Activated CD4-positive, CD25-positive, alpha-beta regulatory T cell (primary cell): ENCODE data around the gene KRABD2.
"Not testable (repeated sequence)": the region's sequence is repeated elsewhere in the genome, so short reads cannot be mapped to it uniquely, and the experiment has no call there.

Experiments
- DNase-seq, 4 experiments: peaks; one replicate each; lab custom pipeline; 2025; lab: John Stamatoyannopoulos, UW

KRABD2 gene

GRCh38 chr17:8376271-8377067, at the start of gene KRABD2:
Gene KRABD2 (minus strand): TSS chr17:8376704.
- peak; percentile 78 to 84 (median 80) for DNase-seq

GRCh38 chr17:8421571-8421970, 45.1 kb upstream of the KRABD2 start:
- no peak for DNase-seq

GRCh38 chr17:8420041-8420934, 43.8 kb upstream of the KRABD2 start:
- DNase-seq, result no peak

GRCh38 chr17:8419305-8419704, 42.8 kb upstream of the KRABD2 start:
- no peak for DNase-seq

DNA sequence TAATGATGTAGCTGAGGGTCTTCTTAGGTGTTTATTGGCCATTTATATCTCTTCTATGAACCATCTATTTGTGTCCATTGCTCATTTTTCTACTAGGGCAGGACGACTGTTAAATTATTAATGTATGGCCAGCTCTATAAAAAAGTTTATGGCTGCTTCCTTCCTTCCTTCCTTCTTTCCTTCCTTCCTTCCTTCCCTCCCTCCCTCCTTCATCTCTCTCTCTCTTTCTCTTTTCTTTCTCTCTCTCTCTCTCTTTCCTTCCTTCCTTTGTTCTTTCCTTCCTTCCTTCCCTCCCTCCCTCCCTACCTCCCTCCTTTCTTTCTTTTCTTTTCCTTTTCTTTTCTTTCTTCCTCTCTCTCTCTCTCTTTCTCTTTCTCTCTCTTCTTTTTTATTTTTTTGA, 42.0 kb upstream of the KRABD2 start:
- no peak for DNase-seq

- DNase-seq, result no peak
Measured at GRCh38 chr17:8417806-8418205, 41.3 kb upstream of the KRABD2 start.

DNA sequence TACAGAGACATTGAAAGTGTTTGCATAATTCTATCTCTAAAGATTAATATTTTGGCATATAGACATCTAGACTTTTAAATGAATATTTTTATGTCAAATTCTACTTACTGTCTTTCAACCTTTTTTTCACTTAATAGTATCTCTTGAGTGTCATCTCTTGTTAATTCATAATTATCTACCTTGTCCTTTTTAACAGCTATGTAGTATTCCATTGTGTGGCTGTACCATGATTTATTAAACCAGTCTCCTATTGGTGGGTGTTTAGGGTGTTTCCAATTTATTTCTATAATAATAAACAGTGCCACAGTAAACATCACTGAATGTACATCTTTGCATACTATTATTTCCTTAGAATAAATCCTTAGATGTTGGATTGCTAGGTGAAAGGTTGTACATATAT, 37.4 kb upstream of the KRABD2 start:
- no peak for DNase-seq

DNA sequence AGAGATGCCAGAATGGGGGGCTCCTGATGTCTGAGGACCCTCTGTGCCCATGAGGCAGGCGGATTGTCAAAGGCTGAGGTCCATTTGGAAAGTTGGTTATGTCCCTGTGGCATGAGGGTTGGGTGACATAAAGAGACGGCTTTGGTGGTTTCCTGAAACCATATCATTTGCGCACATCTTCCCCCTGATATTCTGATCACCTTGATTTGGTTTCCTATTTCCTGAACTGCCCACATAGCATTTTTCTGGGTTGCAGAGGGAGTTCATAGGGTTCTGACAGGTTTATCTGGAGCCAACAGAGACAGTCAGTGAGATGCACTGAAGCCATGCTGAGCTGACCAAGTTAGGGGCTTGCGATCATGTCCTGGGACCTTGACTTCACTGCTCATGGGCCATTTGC, 36.8 kb upstream of the KRABD2 start:
- DNase-seq, result no peak

GRCh38 chr17:8412089-8412488, 35.6 kb upstream of the KRABD2 start:
- DNase-seq, result no peak

GRCh38 chr17:8410883-8411238, 34.4 kb upstream of the KRABD2 start:
- no peak for DNase-seq

GRCh38 chr17:8409966-8410882, 33.7 kb upstream of the KRABD2 start:
- peak; percentile 48 to 77 (median 64) for DNase-seq

DNA sequence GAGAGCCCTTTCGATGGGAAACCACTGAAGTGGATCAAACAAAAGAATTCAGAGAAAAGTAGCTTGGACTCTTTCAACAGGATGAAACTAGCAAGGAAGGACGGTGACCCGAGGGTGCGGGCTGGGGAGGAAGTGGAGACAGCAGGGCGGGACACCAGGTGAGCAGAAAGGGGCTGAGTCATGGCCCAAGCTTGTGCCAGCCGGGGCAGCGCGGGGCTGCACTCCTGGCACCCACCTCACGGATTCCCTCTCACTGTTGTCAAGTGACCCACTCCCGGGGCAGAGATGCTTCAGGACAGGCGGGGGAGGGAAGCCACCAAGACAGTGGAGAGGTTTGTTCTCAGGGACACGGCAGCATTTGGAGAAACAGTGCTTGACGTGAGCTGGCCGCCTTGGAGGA, 31.9 kb upstream of the KRABD2 start:
- no peak for DNase-seq

DNA sequence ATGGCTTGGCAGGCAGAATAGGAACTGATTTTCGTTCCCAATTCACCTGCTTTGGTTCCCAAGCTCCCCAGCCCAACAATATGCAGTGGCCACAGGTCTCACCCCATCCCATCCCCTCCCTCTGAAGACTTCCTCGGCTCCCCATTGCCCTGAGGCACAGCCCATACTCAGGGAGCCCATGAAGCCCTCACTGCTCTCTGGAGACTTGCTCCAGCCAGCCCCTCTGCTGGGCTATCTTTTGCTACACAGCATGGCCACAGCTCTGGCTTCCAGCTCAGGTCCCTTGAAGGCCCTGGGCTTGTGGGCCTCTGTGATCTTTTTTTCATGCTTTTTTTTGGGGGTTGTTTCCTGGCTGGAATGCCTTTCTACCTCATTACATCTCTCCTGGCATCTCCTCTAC, 29.7 kb upstream of the KRABD2 start:
- no peak for DNase-seq

GRCh38 chr17:8405499-8406016, 29.1 kb upstream of the KRABD2 start:
- no peak for DNase-seq

GRCh38 chr17:8402921-8403536, 26.5 kb upstream of the KRABD2 start:
- no peak for DNase-seq

GRCh38 chr17:8401107-8401506, 24.6 kb upstream of the KRABD2 start:
- no peak for DNase-seq

GRCh38 chr17:8398980-8399379, 22.5 kb upstream of the KRABD2 start:
- DNase-seq, result no peak

DNA sequence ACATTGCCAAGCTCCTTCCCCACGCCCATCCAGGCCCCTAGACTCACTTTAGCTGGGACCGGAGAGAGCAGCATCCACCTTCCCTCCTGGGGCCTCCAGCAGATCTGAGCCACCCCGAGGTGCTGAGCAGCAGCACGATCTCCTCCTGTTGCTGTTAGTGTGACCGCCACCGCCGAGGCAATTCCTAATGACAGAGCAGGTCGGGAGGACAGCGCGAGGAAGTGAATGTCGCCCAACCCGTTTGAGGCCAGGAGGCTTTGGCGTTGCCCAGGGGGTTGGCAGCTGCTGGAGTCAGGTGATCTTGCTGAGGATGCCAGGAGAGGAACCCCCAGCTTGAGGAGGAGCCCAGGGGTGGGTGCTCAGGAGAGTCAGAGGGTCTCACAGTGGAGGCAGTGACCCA, 21.1 kb upstream of the KRABD2 start, which contains the start of gene RNF222:
Gene RNF222 (minus strand): TSS at position 192 of the 400 bp plus-strand sequence. CDS start 4,366 bp downstream, outside the sequence.
- no peak for DNase-seq

GRCh38 chr17:8394497-8394896, 18.0 kb upstream of the KRABD2 start:
- DNase-seq, result not testable (repeated sequence)

DNA sequence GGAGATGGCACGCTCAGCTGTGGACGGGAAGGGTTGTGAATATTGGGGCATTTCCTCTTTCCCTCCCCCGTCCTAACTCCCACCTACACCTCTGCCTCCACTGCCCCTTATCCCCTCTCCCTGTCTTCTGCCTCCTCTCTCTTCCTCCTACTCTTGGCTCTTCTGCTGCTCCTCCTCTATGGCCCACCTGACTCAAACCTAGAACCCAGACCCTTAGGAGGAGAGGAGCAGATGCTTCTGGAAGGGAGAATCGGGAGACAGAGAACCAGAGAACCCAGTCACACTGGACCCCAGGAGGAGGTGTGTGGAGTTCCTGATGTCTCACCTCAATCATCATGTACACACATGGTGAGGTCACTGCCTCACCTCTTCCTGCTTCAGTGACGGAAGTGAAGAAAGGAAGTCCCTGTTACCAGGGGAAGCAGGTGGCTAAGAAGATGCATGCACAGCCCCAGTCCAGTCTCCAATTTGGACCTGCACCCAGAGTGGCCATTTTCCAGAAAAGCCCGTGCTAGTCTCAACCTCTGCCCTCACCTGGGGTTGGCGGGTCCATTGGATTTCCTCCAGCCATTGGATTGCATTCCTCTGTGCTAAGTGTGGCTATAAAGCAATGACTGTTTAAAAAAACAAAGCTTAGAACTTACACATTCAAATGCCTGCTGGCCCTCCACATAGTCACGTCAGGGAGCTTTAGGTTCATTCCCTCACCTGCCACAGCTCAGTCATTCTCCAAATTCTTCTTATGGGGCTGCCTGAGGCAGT, 17.1 kb upstream of the KRABD2 start:
- peak in 1 of 4 experiments; percentile 32 for DNase-seq
